Right lobe of liver (tissue), 4 donors: ENCODE results near the gene TM2D1.

ENCODE experiments used
- CTCF ChIP-seq, 4 donors: fragments of 200-600 bp in 3 of 4; fragments of 450-650 bp in 1 of 4; IDR thresholded peaks; one replicate each; pipeline versions ENCODE4 v1.5.1 to v1.8.0; 2016 to 2022; ENCODE audit warnings: antibody characterized with exemption in 4 of 4, mild to moderate bottlenecking in 2 of 4
- POLR2A ChIP-seq: fragments of 450-650 bp; IDR thresholded peaks from one replicate; pipeline ENCODE4 v1.6.1; 2017; ENCODE audit warnings: antibody characterized with exemption, mild to moderate bottlenecking
- donor health status: DM: no; HTN: no; CAD: no.
- donor health status: DM: no; HTN: no; CAD: no.
- donor health status: DM: no; HTN: yes; CAD: no.

GRCh38 chr1:61670016-61670415 lies 54.9 kb downstream of the TM2D1 start:
- TF ChIP-seq CTCF (IDR thresholded peaks at IDR 0.05): no peak
- no peak for TF ChIP-seq POLR2A
